GM23338 (cell line): ENCODE results near the gene ANKRD17. TPM values are rescaled to one million over a fixed set of nuclear protein-coding genes. Genes with fewer than 3 reads are reported as not detected.
A peak's percentile ranks its signal among the peaks of the same experiment; 100 is the strongest.

Experiments used
- ATAC-seq: fragments of 200-7000 bp; cut with Tn5 transposase; 3 replicates; pipeline ENCODE4 v1.9.1; 2020
- DNase-seq: peaks from one replicate; pipeline ENCODE4 v3.0.0-alpha.2; 2015; ENCODE audit warnings: low spot score
- H2AFZ ChIP-seq: fragments of 200-600 bp; sonication (generic); 2 replicates; pipeline ENCODE4 v1.8.0; 2016; ENCODE audit warnings: antibody characterized with exemption, mild to moderate bottlenecking, moderate library complexity
- H3F3A ChIP-seq: fragments of 200-600 bp; sonication (generic); replicated peaks from 2 replicates; pipeline ENCODE4 v1.8.0; 2017; ENCODE audit warnings: antibody characterized with exemption, mixed run types, low read depth
- H3K27ac ChIP-seq: fragments of 200-600 bp; sonication (generic); 2 replicates; pipeline ENCODE4 v1.6.1; 2016; ENCODE audit warnings: low read depth
- H3K27me3 ChIP-seq: fragments of 200-600 bp; sonication (generic); 2 replicates; pipeline ENCODE4 v1.8.0; 2016; ENCODE audit warnings: mild to moderate bottlenecking, mixed run types, moderate library complexity; ENCODE audit not compliant: insufficient read depth
- H3K36me3 ChIP-seq: fragments of 200-600 bp; sonication (generic); 2 replicates; pipeline ENCODE4 v1.8.0; 2016; ENCODE audit warnings: mild to moderate bottlenecking; ENCODE audit not compliant: insufficient read depth
- H3K4me1 ChIP-seq: fragments of 200-600 bp; sonication (generic); 2 replicates; pipeline ENCODE4 v1.8.0; 2016; ENCODE audit warnings: mild to moderate bottlenecking, moderate library complexity; ENCODE audit not compliant: insufficient read depth
- H3K4me2 ChIP-seq: fragments of 200-600 bp; sonication (generic); 2 replicates; pipeline ENCODE4 v1.7.1; 2017; ENCODE audit warnings: mixed run types
- H3K4me3 ChIP-seq: fragments of 200-600 bp; sonication (generic); 2 replicates; pipeline ENCODE4 v1.6.1; 2016; ENCODE audit warnings: mixed run types
- H3K79me2 ChIP-seq: fragments of 200-600 bp; sonication (generic); replicated peaks from 2 replicates; pipeline ENCODE4 v1.8.0; 2017; ENCODE audit warnings: mild to moderate bottlenecking; ENCODE audit not compliant: insufficient read depth
- H3K9me2 ChIP-seq: fragments of 200-600 bp; sonication (generic); 2 replicates; pipeline ENCODE4 v1.8.0; 2017; ENCODE audit not compliant: insufficient read depth
- H4K20me1 ChIP-seq: fragments of 200-600 bp; sonication (generic); replicated peaks from 2 replicates; pipeline ENCODE4 v1.8.0; 2017; ENCODE audit warnings: mild to moderate bottlenecking; ENCODE audit not compliant: insufficient read depth
- H3K27ac Mint-ChIP-seq: 2 replicates; pipeline ENCODE4 v1.8.0; 2020; ENCODE audit warnings: inconsistent platforms, mild to moderate bottlenecking, moderate library complexity, mixed read lengths
- H3K27me3 Mint-ChIP-seq: 3 replicates; pipeline ENCODE4 v1.8.0; 2022; ENCODE audit warnings: low read depth, mild to moderate bottlenecking, moderate library complexity, mixed read lengths, inconsistent platforms; ENCODE audit not compliant: insufficient read depth, poor library complexity
- H3K36me3 Mint-ChIP-seq: 3 replicates; pipeline ENCODE4 v1.8.0; 2021; ENCODE audit warnings: low read depth, mild to moderate bottlenecking, inconsistent platforms, moderate library complexity, mixed read lengths
- H3K4me1 Mint-ChIP-seq: 3 replicates; pipeline ENCODE4 v1.8.0; 2020; ENCODE audit warnings: mild to moderate bottlenecking, inconsistent platforms, mixed read lengths
- H3K4me3 Mint-ChIP-seq: 3 replicates; pipeline ENCODE4 v1.8.0; 2021; ENCODE audit warnings: moderate library complexity, mild to moderate bottlenecking, inconsistent platforms, mixed read lengths
- H3K9me3 Mint-ChIP-seq: 3 replicates; pipeline ENCODE4 v1.8.0; 2020; ENCODE audit warnings: moderate library complexity, mild to moderate bottlenecking, inconsistent platforms, mixed read lengths
- CTCF ChIP-seq, 2 experiments: fragments of 200-600 bp in 1 of 2; sonication (generic) in 1 of 2; conservative IDR thresholded peaks; 2 replicates each; pipeline versions ENCODE4 v1.5.1 to v1.6.1; 2016 to 2017; ENCODE audit warnings: antibody characterized with exemption in 2 of 2, low read depth in 2 of 2, mild to moderate bottlenecking in 2 of 2, moderate library complexity in 1 of 2
- ETS1 ChIP-seq: IDR thresholded peaks from 2 replicates; pipeline ENCODE4 v1.6.1; 2016; ENCODE audit warnings: antibody characterized with exemption
- EZH2phosphoT487 ChIP-seq: fragments of 200-600 bp; sonication (generic); IDR thresholded peaks from one replicate; pipeline ENCODE4 v1.8.1; 2018; ENCODE audit warnings: antibody characterized with exemption; ENCODE audit not compliant: unreplicated experiment
- JUNB ChIP-seq: IDR thresholded peaks from one replicate; pipeline ENCODE4 v1.6.1; 2016; ENCODE audit warnings: antibody characterized with exemption; ENCODE audit not compliant: unreplicated experiment
- NANOG ChIP-seq: IDR thresholded peaks from 2 replicates; pipeline ENCODE4 v1.6.1; 2016; ENCODE audit warnings: antibody characterized with exemption, borderline replicate concordance
- POLR2AphosphoS5 ChIP-seq: IDR thresholded peaks from 2 replicates; pipeline ENCODE4 v1.6.1; 2016; ENCODE audit warnings: antibody characterized with exemption, low read depth
- ZNF114 ChIP-seq: fragments of 250-450 bp; sonication (Bioruptor Pico); IDR thresholded peaks from 2 replicates; pipeline ENCODE4 v1.5.0; 2020; ENCODE audit warnings: mild to moderate bottlenecking, moderate library complexity
- ZNF331 ChIP-seq: fragments of 250-450 bp; sonication (Bioruptor Pico); IDR thresholded peaks from 2 replicates; pipeline ENCODE4 v1.5.0; 2020; ENCODE audit warnings: low read depth, mild to moderate bottlenecking, moderate library complexity
- ZNF462 ChIP-seq: fragments of 250-450 bp; sonication (Bioruptor Pico); IDR thresholded peaks from 2 replicates; pipeline ENCODE4 v1.5.0; 2020; ENCODE audit warnings: mild to moderate bottlenecking, moderate library complexity
- polyA plus RNA-seq: library from polyadenylated mRNA; unstranded; fragments of >200 nt; fragmentation: Nextera tagmentation; extraction: Ambion mirVana; gene quantifications from 2 replicates; pipeline ENCODE4 v1.2.1, GENCODE V29; 2016
- total RNA-seq: library from RNA; depleted of rRNA; stranded (reverse); fragments of >200 nt; shearing (Covaris generic); gene quantifications from 2 replicates; pipeline ENCODE4 v1.2.3, GENCODE V29; 2014

ANKRD17 gene
- total and polyA plus RNA-seq, 2 experiments from 2014 or later, result 41.9 to 85.3 TPM

- Histone ChIP-seq H3F3A (no peaks in the 10 kb centered on the region), H3K36me3 (no peaks in the 10 kb centered on the region), H3K27ac (no peak overlapping the region), H3K9me2 (no peaks in the 10 kb centered on the region), H3K27me3 (no peaks in the 10 kb centered on the region), H2AFZ (no peak overlapping the region), H3K4me1 (0 out of 2 replicates have a peak, but pooled peaks cover 4% of the 10 kb centered on the region), H3K4me2 (no peak overlapping the region), H3K4me3 (no peak overlapping the region), H3K79me2 (no peaks in the 10 kb centered on the region), H4K20me1 (no peaks in the 10 kb centered on the region)
- H3K4me1 Mint-ChIP-seq, result no peaks in the 10 kb centered on the region
- no peaks in the 10 kb centered on the region for H3K27me3 Mint-ChIP-seq
- H3K9me3 Mint-ChIP-seq, result peaks cover 2% of the 10 kb centered on the region; the same call in 1 of the 3 replicates
- no peak overlapping the region for H3K4me3 Mint-ChIP-seq
- peak; percentile 54 for DNase-seq
- H3K27ac Mint-ChIP-seq, result no peak overlapping the region
- peak; percentile 48 to 61 for TF ChIP-seq CTCF (conservative IDR thresholded peaks at IDR 0.05; ENCODE audit: low read depth in 2 of 2)
- no peak for TF ChIP-seq NANOG
- no peak; the same call in 2 of the 3 replicates for ATAC-seq
- no peaks in the 10 kb centered on the region for H3K36me3 Mint-ChIP-seq
Measured at GRCh38 chr4:73308286-73308685, 49.7 kb upstream of the ANKRD17 start.

- Histone ChIP-seq H3K4me3 (no peak overlapping the region), H3K79me2 (no peaks in the 10 kb centered on the region), H3K4me1 (0 out of 2 replicates have a peak, but pooled peaks cover 4% of the 10 kb centered on the region), H2AFZ (no peak overlapping the region), H3K27ac (no peak overlapping the region), H3K36me3 (no peaks in the 10 kb centered on the region), H4K20me1 (no peaks in the 10 kb centered on the region), H3F3A (no peaks in the 10 kb centered on the region), H3K4me2 (no peak overlapping the region), H3K27me3 (no peaks in the 10 kb centered on the region), H3K9me2 (no peaks in the 10 kb centered on the region; the same call in 1 of the 2 replicates)
- Mint-ChIP-seq H3K27me3 (no peaks in the 10 kb centered on the region), H3K9me3 (peaks cover 13% of the 10 kb centered on the region), H3K4me3 (no peak overlapping the region), H3K27ac (no peak overlapping the region), H3K36me3 (peaks cover 4% of the 10 kb centered on the region; the same call in 1 of the 3 replicates), H3K4me1 (peaks cover 4% of the 10 kb centered on the region; the same call in 1 of the 3 replicates)
- no peak for ATAC-seq
- TF ChIP-seq ZNF114 (no peak), POLR2AphosphoS5 (no peak), ZNF331 (CRISPR knock-in tag) (no peak), CTCF (conservative IDR thresholded peaks at IDR 0.05; ENCODE audit: low read depth in 2 of 2) (no peak), JUNB (no peak), EZH2phosphoT487 (no peak), ETS1 (no peak), ZNF462 (CRISPR knock-in tag) (no peak), NANOG (no peak)
- DNase-seq, result no peak
Measured at GRCh38 chr4:73303711-73304110, 45.1 kb upstream of the ANKRD17 start.
